GM13976 (cell line): ENCODE measurements around the gene GIMAP8.

Experiments
- DNase-seq: peaks from one replicate; pipeline ENCODE4 v3.0.0; 2012; ENCODE audit warnings: low spot score
- in situ Hi-C: fragments of 300-500 bp; cut with MboI; formaldehyde crosslinking; loops from one replicate; pipeline ENCODE4 v1.12.0; 2022; ENCODE audit warnings: low sequenced_read_pairs, mixed read lengths, inconsistent platforms; ENCODE audit not compliant: unreplicated experiment
- TF ChIP-seq, protein P1 (sequence below): IDR thresholded peaks from 2 replicates; pipeline ENCODE4 v1.5.1; 2012; ENCODE audit warnings: borderline replicate concordance, mild to moderate bottlenecking; ENCODE audit not compliant: insufficient read depth; ENCODE audit errors: extremely low read depth, missing control alignments, control extremely low read depth

The GIMAP8 gene

DNA sequence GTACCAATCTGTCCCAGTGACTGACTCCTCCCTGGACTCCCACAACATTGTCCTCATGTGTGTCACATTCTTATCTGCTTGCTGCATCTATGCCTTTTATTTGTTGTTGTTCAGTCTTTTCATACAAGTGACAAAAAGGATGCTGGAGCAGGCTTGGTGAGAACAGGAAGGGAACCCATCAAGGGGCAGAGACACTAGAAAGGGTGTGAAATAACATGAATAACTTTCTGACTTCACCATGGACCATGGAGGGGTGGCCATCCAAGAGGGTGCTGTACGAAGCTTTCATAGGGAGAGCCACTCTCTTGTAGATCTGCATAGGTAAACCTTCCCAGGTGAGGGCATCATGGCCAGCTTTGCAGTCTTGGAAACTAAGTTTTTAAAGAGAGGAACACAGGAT lies 14.5 kb downstream of the GIMAP8 start:
- TF ChIP-seq, protein P1, sequence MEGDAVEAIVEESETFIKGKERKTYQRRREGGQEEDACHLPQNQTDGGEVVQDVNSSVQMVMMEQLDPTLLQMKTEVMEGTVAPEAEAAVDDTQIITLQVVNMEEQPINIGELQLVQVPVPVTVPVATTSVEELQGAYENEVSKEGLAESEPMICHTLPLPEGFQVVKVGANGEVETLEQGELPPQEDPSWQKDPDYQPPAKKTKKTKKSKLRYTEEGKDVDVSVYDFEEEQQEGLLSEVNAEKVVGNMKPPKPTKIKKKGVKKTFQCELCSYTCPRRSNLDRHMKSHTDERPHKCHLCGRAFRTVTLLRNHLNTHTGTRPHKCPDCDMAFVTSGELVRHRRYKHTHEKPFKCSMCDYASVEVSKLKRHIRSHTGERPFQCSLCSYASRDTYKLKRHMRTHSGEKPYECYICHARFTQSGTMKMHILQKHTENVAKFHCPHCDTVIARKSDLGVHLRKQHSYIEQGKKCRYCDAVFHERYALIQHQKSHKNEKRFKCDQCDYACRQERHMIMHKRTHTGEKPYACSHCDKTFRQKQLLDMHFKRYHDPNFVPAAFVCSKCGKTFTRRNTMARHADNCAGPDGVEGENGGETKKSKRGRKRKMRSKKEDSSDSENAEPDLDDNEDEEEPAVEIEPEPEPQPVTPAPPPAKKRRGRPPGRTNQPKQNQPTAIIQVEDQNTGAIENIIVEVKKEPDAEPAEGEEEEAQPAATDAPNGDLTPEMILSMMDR: no peak
- no peak for DNase-seq
- in situ Hi-C loops: no loop called here

DNA sequence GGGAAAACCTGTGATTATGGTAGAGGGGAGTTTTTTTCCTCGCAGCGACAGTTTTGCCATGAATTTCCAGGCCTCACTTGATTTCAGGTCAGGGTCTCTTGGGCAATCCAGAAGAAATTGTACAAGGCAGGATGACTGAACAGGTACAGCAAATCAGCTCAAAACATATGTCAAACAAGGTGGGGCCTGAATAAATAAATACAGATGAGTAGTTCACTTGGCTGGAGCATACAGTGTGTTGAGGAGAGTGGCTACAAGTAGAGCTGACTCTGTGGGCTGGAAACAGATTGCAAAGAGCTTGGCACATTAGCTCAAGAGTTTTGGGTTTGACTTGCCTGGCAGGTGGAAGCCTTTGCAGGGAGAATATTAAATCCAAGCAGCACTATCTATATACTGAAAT lies 15.0 kb downstream of the GIMAP8 start:
- TF ChIP-seq, protein P1: no peak
- DNase-seq: no peak
- in situ Hi-C loops: no loop called here

DNA sequence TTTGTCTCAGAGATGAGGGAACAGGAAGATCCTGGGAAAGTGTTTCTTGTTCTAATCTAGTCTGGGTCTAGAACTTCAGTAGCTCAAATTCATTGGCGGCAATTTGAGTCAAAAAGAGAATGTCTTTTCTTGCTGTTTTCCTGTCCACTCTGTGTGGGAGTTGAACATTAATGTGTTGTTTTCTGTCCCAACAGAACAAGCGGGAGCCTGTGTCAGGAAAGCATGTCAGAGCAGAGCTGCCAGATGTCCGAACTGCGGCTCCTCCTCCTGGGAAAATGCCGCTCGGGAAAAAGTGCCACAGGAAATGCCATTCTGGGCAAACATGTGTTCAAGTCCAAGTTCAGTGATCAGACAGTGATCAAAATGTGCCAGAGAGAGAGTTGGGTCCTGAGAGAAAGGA lies 16.0 kb downstream of the GIMAP8 start:
- in situ Hi-C loops: no loop called here
- no peak for DNase-seq
- TF ChIP-seq, protein P1: no peak

DNA sequence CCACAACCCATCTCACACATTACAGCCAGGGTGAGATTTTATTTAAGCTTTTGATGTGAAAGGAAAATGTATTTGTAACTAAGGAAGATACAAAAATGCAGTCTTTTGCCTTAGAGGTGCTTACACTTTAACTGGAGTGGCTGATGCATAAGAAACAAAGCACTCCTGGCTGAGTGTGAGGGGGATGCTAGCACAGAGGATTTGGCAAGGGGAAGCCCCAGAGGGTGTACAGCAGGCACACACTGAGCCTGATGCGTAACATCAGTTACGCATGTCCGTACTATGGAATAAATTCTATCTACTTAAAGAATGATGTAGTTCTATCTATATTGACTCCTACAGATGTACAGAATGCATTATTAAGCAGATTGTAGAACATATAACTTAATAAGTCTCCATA lies 17.8 kb downstream of the GIMAP8 start:
- DNase-seq: no peak
- in situ Hi-C loops: no loop called here
- TF ChIP-seq, protein P1: no peak

DNA sequence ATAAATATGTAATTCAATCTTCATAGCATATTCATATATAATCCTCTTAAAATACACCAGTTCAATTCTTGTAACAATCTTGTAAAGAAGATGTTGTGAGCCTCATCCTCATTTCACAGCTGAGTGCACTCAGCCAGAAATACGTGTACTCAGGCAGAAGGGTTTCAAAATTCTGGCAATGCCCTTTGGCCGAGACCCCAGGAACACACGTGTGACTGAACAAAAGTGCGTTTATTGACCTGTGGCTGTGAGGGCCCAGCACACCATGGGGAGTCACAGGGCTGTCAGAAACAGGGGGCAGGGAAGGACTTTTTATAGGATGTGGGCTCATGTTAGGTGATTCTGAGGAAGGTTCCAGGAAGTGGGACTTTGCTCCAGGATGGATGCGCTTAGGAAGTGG lies 21.5 kb downstream of the GIMAP8 start:
- DNase-seq: no peak
- TF ChIP-seq, protein P1: no peak
- in situ Hi-C loops: no loop called here

DNA sequence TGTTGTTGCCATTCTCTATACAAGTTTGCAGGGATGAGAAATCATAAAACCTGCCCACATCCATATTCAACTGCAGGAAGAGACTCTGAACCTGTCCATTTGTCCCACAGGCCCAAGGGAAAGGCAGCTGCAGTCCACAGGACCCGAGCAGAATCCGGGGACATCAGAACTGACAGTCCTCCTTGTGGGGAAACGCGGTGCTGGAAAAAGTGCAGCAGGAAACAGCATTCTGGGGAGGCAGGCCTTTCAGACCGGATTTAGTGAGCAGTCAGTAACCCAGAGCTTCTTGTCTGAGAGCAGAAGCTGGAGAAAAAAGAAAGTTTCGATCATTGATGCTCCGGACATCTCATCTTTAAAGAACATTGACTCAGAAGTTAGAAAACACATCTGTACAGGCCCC lies 23.5 kb downstream of the GIMAP8 start:
- in situ Hi-C loops: no loop called here
- no peak for DNase-seq
- TF ChIP-seq, protein P1: no peak

DNA sequence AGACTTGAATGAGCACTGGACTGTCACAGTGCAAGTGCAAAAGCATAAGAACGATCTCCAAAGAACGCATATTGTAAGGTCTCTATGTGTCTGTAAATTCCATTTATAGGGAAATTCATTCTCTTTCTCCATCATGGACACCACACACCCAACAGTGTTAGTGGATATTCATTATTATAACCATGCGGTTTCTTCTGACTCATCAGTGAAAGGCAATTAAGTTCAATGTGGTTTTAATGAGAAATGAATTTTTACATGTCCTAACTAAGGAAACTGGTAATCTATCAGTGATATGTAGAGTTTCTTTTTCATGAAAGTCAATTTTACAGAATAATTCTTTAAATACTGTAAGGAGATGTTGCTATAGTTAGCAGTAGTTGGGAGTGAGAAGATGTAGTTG lies 25.9 kb downstream of the GIMAP8 start:
- in situ Hi-C loops: no loop called here

More for the DNA sequence above, 25.9 kb downstream of the GIMAP8 start:
- TF ChIP-seq, protein P1: no peak
- no peak for DNase-seq
